Panc1 (cell line): Measurements from ENCODE around the gene PRPF31. TPM values are rescaled to one million over a fixed set of nuclear protein-coding genes. Genes with fewer than 3 reads are reported as not detected.

ENCODE experiments used
- ATAC-seq: fragments of 200-7000 bp; cut with Tn5 transposase; 2 replicates; pipeline ENCODE4 v1.9.1; 2020; ENCODE audit warnings: mild to moderate bottlenecking, moderate library complexity
- BruUV-seq: library from RNA; stranded (reverse); fragments of 400-500 nt; replicated peaks from 2 replicates; lab custom pipeline; 2021; lab: Mats Ljungman, UMichigan
- CTCF ChIA-PET: fragments of 300-600 bp; sonication (Branson Sonifier 250); formaldehyde crosslinking; loops from one replicate; lab custom pipeline; 2022; ENCODE audit warnings: antibody characterized with exemption; lab: Charles Lee
- POLR2A ChIA-PET: fragments of 300-600 bp; sonication (Branson Sonifier 250); formaldehyde crosslinking; loops from one replicate; lab custom pipeline; 2022; ENCODE audit warnings: antibody characterized with exemption; lab: Charles Lee
- DNase-seq: peaks from one replicate; pipeline ENCODE4 v3.0.0-alpha.2; 2010; ENCODE audit warnings: low read depth, low spot score
- H3K27ac ChIP-seq: 2 replicates; pipeline ENCODE4 v1.5.1; 2011; ENCODE audit warnings: mild to moderate bottlenecking, low read length, inconsistent platforms
- H3K27me3 ChIP-seq: fragments of 200-500 bp; sonication (Bioruptor generic); 2 replicates; pipeline ENCODE4 v1.6.0; 2014; ENCODE audit warnings: low read length, inconsistent platforms; ENCODE audit not compliant: control insufficient read depth, insufficient read depth
- H3K36me3 ChIP-seq: fragments of 200-500 bp; sonication (Bioruptor generic); 2 replicates; pipeline ENCODE4 v1.5.1; 2014; ENCODE audit warnings: inconsistent platforms, mild to moderate bottlenecking, low read length, moderate library complexity; ENCODE audit not compliant: control insufficient read depth, insufficient read depth
- H3K4me1 ChIP-seq: 2 replicates; pipeline ENCODE4 v1.5.1; 2011; ENCODE audit warnings: inconsistent platforms, mild to moderate bottlenecking, low read length, moderate library complexity; ENCODE audit not compliant: control insufficient read depth, insufficient read depth
- H3K4me3 ChIP-seq, 2 experiments: 2 replicates each; pipeline ENCODE4 v1.5.1; 2011 to 2012; ENCODE audit warnings: low read depth in 2 of 2, low read length in 2 of 2, mild to moderate bottlenecking in 2 of 2, inconsistent platforms in 1 of 2, moderate library complexity in 1 of 2
- H3K9me3 ChIP-seq: fragments of 200-500 bp; sonication (Bioruptor generic); 2 replicates; pipeline ENCODE4 v1.5.1; 2014; ENCODE audit warnings: low read depth, mild to moderate bottlenecking, inconsistent platforms, low read length, moderate library complexity; ENCODE audit not compliant: control insufficient read depth, insufficient read depth
- CTCF ChIP-seq: fragments of 450-650 bp; IDR thresholded peaks from 2 replicates; pipeline ENCODE4 v1.5.1; 2017; ENCODE audit warnings: mild to moderate bottlenecking
- POLR2AphosphoS5 ChIP-seq: IDR thresholded peaks from 2 replicates; pipeline ENCODE4 v1.6.1; 2012; ENCODE audit warnings: mild to moderate bottlenecking, low read depth, low read length, moderate library complexity
- SIN3A ChIP-seq: IDR thresholded peaks from 2 replicates; pipeline ENCODE4 v1.6.1; 2012; ENCODE audit warnings: low read depth, mild to moderate bottlenecking, low read length, moderate library complexity, borderline replicate concordance; ENCODE audit not compliant: insufficient read depth
- TCF7L2 ChIP-seq: IDR thresholded peaks from 2 replicates; pipeline ENCODE4 v1.6.1; 2011; ENCODE audit warnings: mild to moderate bottlenecking, low read depth, low read length, inconsistent platforms
- in situ Hi-C: cut with HindIII; loops from 2 replicates; pipeline ENCODE4 v1.10.0; 2016; ENCODE audit warnings: low sequenced_read_pairs, low pct_unique_long_range_greater_than_20kb
- intact Hi-C: fragments of 100-400 bp; cut with micrococcal nuclease; formaldehyde crosslinking; loops from one replicate; pipeline ENCODE4 v1.10.0; 2022; ENCODE audit not compliant: unreplicated experiment
- total RNA-seq: library from RNA; stranded (reverse); gene quantifications from one replicate; pipeline ENCODE4 v1.2.1, GENCODE V29; 2021; ENCODE audit not compliant: unreplicated experiment
- TF ChIP-seq, protein P1 (sequence below), 2 experiments: IDR thresholded peaks; 2 replicates each; pipeline ENCODE4 v1.6.1; 2011 to 2012; ENCODE audit warnings: low read depth in 2 of 2, control low read depth in 1 of 2, low read length in 1 of 2, mild to moderate bottlenecking in 1 of 2, moderate library complexity in 1 of 2; ENCODE audit not compliant: insufficient read depth in 1 of 2

Gene PRPF31
- total RNA-seq, 1 experiment from 2014 or later = 117 TPM

DNA sequence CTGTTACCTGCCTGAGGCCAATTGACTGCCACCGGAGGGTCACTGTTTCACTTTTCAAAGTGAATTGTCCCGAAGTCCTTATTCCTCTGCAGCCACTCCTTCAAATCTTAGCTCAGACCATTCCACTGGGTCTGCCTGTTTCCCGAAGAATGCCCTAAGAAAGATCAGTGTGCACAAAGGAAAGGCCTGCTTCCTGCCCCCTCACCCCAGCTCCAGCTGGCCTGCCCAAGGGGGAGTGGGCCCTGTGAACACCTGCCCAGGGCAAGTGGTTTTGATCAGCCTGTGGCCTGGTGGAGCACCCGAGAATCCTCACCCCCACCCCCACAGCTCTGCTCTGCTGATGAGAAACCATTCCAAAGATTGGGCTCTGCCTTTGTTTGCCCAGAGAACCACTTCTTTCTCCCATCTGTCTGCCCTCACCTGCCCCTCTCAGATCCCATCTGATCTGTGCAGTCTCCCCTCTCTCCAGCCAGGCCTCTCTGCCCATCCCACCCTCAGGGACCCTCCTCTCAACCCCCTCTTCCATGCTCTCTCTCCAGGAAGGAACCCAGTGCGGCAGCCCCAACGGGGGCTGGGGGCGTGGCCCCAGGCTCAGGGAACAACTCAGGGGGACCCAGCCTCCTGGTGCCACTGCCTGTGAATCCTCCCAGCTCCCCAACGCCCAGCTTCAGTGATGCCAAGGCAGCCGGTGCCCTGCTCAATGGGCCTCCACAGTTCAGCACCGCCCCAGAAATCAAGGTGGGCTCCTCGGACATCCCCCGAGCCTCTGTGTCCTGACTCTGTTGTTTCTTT lies 33.7 kb downstream of the PRPF31 start:
- in situ Hi-C loops (no loop called here), intact Hi-C loops (no loop called here)
- no peak for ATAC-seq
- no TSS peak for BruUV-seq
- CTCF ChIA-PET = no interaction called here
- Histone ChIP-seq H3K27me3 (no peaks in the 10 kb centered on the region), H3K4me1 (peaks cover 7% of the 10 kb centered on the region), H3K4me3 (no peak overlapping the region), H3K36me3 (peaks cover 43% of the 10 kb centered on the region), H3K27ac (no peak overlapping the region), H3K9me3 (no peaks in the 10 kb centered on the region)
- no peak for DNase-seq
- no peak for TF ChIP-seq POLR2AphosphoS5
- TF ChIP-seq, protein P1, sequence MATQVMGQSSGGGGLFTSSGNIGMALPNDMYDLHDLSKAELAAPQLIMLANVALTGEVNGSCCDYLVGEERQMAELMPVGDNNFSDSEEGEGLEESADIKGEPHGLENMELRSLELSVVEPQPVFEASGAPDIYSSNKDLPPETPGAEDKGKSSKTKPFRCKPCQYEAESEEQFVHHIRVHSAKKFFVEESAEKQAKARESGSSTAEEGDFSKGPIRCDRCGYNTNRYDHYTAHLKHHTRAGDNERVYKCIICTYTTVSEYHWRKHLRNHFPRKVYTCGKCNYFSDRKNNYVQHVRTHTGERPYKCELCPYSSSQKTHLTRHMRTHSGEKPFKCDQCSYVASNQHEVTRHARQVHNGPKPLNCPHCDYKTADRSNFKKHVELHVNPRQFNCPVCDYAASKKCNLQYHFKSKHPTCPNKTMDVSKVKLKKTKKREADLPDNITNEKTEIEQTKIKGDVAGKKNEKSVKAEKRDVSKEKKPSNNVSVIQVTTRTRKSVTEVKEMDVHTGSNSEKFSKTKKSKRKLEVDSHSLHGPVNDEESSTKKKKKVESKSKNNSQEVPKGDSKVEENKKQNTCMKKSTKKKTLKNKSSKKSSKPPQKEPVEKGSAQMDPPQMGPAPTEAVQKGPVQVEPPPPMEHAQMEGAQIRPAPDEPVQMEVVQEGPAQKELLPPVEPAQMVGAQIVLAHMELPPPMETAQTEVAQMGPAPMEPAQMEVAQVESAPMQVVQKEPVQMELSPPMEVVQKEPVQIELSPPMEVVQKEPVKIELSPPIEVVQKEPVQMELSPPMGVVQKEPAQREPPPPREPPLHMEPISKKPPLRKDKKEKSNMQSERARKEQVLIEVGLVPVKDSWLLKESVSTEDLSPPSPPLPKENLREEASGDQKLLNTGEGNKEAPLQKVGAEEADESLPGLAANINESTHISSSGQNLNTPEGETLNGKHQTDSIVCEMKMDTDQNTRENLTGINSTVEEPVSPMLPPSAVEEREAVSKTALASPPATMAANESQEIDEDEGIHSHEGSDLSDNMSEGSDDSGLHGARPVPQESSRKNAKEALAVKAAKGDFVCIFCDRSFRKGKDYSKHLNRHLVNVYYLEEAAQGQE (IDR thresholded peaks at IDR 0.05; ENCODE audit: insufficient read depth in 1 of 2, low read depth in 2 of 2, low read length in 1 of 2) = no peak
- no peak for TF ChIP-seq SIN3A
- no peak for TF ChIP-seq TCF7L2
- TF ChIP-seq CTCF = no peak
- POLR2A ChIA-PET = no interaction called here

DNA sequence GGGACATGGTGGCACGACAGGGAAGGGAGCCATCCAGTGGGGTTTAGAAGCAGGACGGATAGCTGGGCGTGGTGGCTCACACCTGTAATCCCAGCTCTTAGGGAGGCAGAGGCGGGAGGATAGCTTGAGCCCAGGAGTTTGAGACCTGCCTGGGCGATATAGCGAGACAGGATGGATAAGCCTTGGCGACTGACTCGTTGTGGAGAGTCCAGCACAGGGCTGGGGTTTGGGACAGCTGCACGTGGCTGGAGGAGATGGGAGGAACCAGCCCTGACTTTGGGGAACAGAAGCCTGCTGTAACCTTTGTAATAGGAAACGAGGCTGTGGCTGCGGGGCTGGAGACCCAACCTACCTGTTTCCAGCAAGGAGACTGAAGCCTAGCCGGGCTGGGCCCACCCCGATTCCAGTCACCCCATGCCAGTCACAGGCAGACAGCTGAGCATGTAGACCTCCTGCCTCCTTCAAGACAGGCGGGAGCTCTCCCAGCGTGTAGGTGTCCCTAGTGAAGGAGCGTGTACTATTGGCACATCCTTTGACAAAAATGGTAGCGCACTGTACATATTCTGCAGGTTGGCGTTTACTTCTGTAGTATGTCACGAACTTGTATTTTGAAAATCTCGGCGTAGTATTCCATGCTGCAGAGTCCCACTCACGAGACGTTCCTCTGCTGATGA lies 35.9 kb downstream of the PRPF31 start:
- DNase-seq (no peak), ATAC-seq (no peak)
- intact Hi-C loops (no loop called here), in situ Hi-C loops (no loop called here)
- TF ChIP-seq CTCF (no peak), TCF7L2 (no peak), POLR2AphosphoS5 (no peak; the same call in 1 of the 2 replicates), SIN3A (no peak)
- TF ChIP-seq, protein P1 (IDR thresholded peaks at IDR 0.05; ENCODE audit: insufficient read depth in 1 of 2, low read depth in 2 of 2, low read length in 1 of 2) = no peak
- Histone ChIP-seq H3K27me3 (no peaks in the 10 kb centered on the region), H3K9me3 (no peaks in the 10 kb centered on the region), H3K27ac (no peak overlapping the region), H3K4me1 (peaks cover 15% of the 10 kb centered on the region), H3K4me3 (no peak overlapping the region), H3K36me3 (peaks cover 25% of the 10 kb centered on the region)
- BruUV-seq = no TSS peak
- CTCF ChIA-PET = no interaction called here
- POLR2A ChIA-PET = no interaction called here
